Measurements from ENCODE around the gene MAP3K8. TPM values are rescaled to one million over a fixed set of nuclear protein-coding genes. Genes with fewer than 3 reads are reported as not detected.
"Not testable (repeated sequence)": the region's sequence is repeated elsewhere in the genome, so short reads cannot be mapped to it uniquely, and the experiment has no call there.

MAP3K8 gene
- polyA plus RNA-seq, 4 donors = 1.8 to 10.9 (median 8.3) TPM

GRCh38 chr10:30479513-30479912 lies 45.5 kb downstream of the MAP3K8 start:
- H3K27me3 ChIP-seq (ENCODE audit: control insufficient read depth in 3 of 3, insufficient read depth in 3 of 3, low read length in 3 of 3); H3K36me3 ChIP-seq (ENCODE audit: control insufficient read depth in 3 of 3, insufficient read depth in 2 of 3, low read depth in 1 of 3, low read length in 3 of 3); H3K4me3 ChIP-seq (ENCODE audit: low read depth in 1 of 3, low read length in 3 of 3); DNase-seq; H3K9me3 ChIP-seq (ENCODE audit: control insufficient read depth in 2 of 2, insufficient read depth in 1 of 2, low read depth in 1 of 2, low read length in 1 of 2); H3K27ac ChIP-seq (ENCODE audit: low read depth in 1 of 3, low read length in 2 of 3); H3K4me1 ChIP-seq (ENCODE audit: control insufficient read depth in 3 of 3, insufficient read depth in 2 of 3, low read depth in 1 of 3, low read length in 2 of 3); FAIRE-seq: not testable (repeated sequence)
- 81 to 86% (median 83%) methylated on average over 8 of the region's 8 CpGs for WGBS, 3 donors

- Histone ChIP-seq H3K27ac (ENCODE audit: low read depth in 1 of 3, low read length in 2 of 3) (no peak overlapping the region), H3K4me3 (ENCODE audit: low read depth in 1 of 3, low read length in 3 of 3) (no peak overlapping the region), H3K4me1 (ENCODE audit: control insufficient read depth in 3 of 3, insufficient read depth in 2 of 3, low read depth in 1 of 3, low read length in 2 of 3) (no peaks in the 10 kb centered on the region), H3K27me3 (ENCODE audit: control insufficient read depth in 3 of 3, insufficient read depth in 3 of 3, low read length in 3 of 3) (no peaks in the 10 kb centered on the region), H3K9me3 (ENCODE audit: control insufficient read depth in 2 of 2, insufficient read depth in 1 of 2, low read depth in 1 of 2, low read length in 1 of 2) (peaks cover 0 to 7% of the 10 kb centered on the region in 2 donors), H3K36me3 (ENCODE audit: control insufficient read depth in 3 of 3, insufficient read depth in 2 of 3, low read depth in 1 of 3, low read length in 3 of 3) (no peaks in the 10 kb centered on the region)
- FAIRE-seq (no peak), DNase-seq (no peak)
These were observed 47.6 kb downstream of the MAP3K8 start for GRCh38 chr10:30481603-30482002.

DNA sequence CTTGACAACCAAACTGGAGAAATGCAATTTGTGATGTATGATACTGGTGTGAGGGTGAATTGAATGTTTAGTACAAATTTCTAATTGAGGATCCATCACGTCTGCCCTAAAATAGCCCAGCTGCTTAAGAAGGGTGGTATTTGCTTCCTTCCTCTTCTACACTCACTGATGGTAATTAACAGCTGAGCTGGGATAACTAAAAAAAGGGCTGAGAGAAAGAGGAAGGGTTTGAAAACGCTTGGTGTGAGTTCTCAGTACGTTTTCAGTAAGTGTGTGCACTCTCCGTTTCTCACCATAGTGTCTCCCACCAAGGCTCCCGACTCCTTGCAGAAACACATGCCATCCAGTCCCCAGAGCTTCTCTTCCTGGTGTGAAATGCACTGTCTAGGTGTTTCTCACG lies 54.3 kb downstream of the MAP3K8 start:
- no peak overlapping the region for H3K4me3 ChIP-seq (ENCODE audit: low read depth in 1 of 3, low read length in 3 of 3)
- FAIRE-seq (no peak), DNase-seq (no peak)
- no peaks in the 10 kb centered on the region for H3K4me1 ChIP-seq (ENCODE audit: control insufficient read depth in 3 of 3, insufficient read depth in 2 of 3, low read depth in 1 of 3, low read length in 2 of 3)
- 48 to 66% (median 62%) methylated on average over 6 of the region's 6 CpGs for WGBS, 3 donors
- no peaks in the 10 kb centered on the region for H3K36me3 ChIP-seq (ENCODE audit: control insufficient read depth in 3 of 3, insufficient read depth in 2 of 3, low read depth in 1 of 3, low read length in 3 of 3)
- H3K9me3 ChIP-seq (ENCODE audit: control insufficient read depth in 2 of 2, insufficient read depth in 1 of 2, low read depth in 1 of 2, low read length in 1 of 2) = peaks cover 0 to 3% of the 10 kb centered on the region in 2 donors
- H3K27me3 ChIP-seq (ENCODE audit: control insufficient read depth in 3 of 3, insufficient read depth in 3 of 3, low read length in 3 of 3) = peaks cover 0 to 13% (median 0%) of the 10 kb centered on the region in 3 donors
- H3K27ac ChIP-seq (ENCODE audit: low read depth in 1 of 3, low read length in 2 of 3) = peak overlapping the region in 1 of 3 donors; percentile 44

GRCh38 chr10:30489346-30489745 lies 55.4 kb downstream of the MAP3K8 start:
- WGBS, 3 donors = 47 to 54% (median 48%) methylated on average over 7 of the region's 7 CpGs
- no peak for FAIRE-seq
- Histone ChIP-seq H3K36me3 (ENCODE audit: control insufficient read depth in 3 of 3, insufficient read depth in 2 of 3, low read depth in 1 of 3, low read length in 3 of 3) (no peaks in the 10 kb centered on the region), H3K4me1 (ENCODE audit: control insufficient read depth in 3 of 3, insufficient read depth in 2 of 3, low read depth in 1 of 3, low read length in 2 of 3) (peaks cover 0 to 3% (median 0%) of the 10 kb centered on the region in 3 donors), H3K27me3 (ENCODE audit: control insufficient read depth in 3 of 3, insufficient read depth in 3 of 3, low read length in 3 of 3) (peaks cover 0 to 13% (median 0%) of the 10 kb centered on the region in 3 donors), H3K4me3 (ENCODE audit: low read depth in 1 of 3, low read length in 3 of 3) (no peak overlapping the region), H3K27ac (ENCODE audit: low read depth in 1 of 3, low read length in 2 of 3) (no peak overlapping the region), H3K9me3 (ENCODE audit: control insufficient read depth in 2 of 2, insufficient read depth in 1 of 2, low read depth in 1 of 2, low read length in 1 of 2) (no peaks in the 10 kb centered on the region)
- DNase-seq = no peak

DNA sequence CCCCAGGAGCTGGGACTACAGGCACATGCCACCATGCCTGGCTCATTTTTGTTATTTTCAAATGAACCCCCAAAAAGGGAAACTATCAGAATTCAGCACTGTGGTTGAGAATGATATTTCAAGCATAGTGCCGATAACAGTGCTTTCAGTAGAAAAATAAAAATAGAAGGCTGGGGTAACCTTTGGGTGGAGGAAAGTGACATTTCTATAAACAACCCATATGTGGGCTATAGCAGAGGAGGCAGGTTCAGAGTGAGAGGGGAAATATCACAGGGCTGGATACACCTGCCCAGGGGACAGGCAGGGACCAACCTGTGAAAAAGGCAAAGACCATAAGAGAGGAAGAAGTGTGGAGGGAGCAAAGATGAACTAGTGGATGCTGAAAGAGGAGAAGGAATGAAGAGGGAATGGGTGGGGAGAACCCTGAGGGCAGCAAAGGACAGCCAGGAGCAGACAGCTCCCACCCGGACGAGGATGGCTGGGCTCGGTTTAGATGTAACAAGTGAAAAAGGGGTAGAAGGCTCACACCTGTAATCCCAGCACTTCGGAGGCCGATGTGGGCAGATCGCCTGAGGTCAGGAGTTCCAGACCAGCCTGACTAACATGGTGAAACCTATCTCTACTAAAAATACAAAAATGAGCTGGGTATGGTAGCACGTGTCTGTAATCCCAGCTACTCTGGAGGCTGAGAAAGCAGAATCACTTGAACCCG lies 56.5 kb downstream of the MAP3K8 start:
- H3K4me1 ChIP-seq (ENCODE audit: control insufficient read depth in 3 of 3, insufficient read depth in 2 of 3, low read depth in 1 of 3, low read length in 2 of 3) = peaks cover 0 to 3% (median 0%) of the 10 kb centered on the region in 3 donors
- peaks cover 0 to 13% (median 0%) of the 10 kb centered on the region in 3 donors for H3K27me3 ChIP-seq (ENCODE audit: control insufficient read depth in 3 of 3, insufficient read depth in 3 of 3, low read length in 3 of 3)
- DNase-seq (no peak), FAIRE-seq (no peak)
- H3K4me3 ChIP-seq (ENCODE audit: low read depth in 1 of 3, low read length in 3 of 3) = no peak overlapping the region
- no peak overlapping the region for H3K27ac ChIP-seq (ENCODE audit: low read depth in 1 of 3, low read length in 2 of 3)
- 88 to 96% (median 93%) methylated on average over 9 of the region's 9 CpGs for WGBS, 3 donors
- no peaks in the 10 kb centered on the region for H3K9me3 ChIP-seq (ENCODE audit: control insufficient read depth in 2 of 2, insufficient read depth in 1 of 2, low read depth in 1 of 2, low read length in 1 of 2)
- H3K36me3 ChIP-seq (ENCODE audit: control insufficient read depth in 3 of 3, insufficient read depth in 2 of 3, low read depth in 1 of 3, low read length in 3 of 3) = no peaks in the 10 kb centered on the region

DNA sequence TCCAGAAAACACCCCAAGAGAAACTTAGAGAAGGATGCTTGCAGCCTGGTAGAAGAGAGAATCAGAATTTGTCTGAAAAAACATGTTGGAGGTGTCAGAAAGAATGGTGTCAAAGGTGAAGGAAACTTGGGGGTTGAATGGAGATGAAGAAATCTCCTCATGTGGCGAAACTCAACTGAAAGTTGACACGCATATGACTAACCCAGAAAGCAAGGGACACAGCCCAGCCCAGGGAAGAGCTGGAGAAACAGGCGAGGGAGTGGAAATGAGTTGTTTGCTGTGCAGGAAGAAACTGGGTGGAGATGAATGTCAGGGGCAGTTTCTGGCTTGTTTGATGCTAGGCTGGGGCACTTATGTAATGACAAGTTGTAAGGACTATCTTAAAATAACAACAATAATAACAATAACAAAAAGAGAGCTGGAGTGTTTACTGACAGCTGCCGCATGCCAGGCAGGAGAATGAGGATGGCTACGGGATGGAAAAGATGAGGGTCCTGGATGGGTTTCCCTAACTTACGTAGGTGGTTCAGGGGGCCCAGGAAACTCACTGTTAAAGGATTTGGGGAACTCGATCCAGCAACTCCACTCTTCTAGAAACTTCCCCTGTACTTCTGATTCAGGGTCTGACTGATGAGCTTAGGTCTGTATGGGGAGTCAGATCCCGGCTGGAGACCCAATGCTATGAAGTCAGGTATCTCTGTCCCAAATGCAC lies 57.4 kb downstream of the MAP3K8 start:
- H3K27me3 ChIP-seq (ENCODE audit: control insufficient read depth in 3 of 3, insufficient read depth in 3 of 3, low read length in 3 of 3) = peaks cover 0 to 13% (median 0%) of the 10 kb centered on the region in 3 donors
- peaks cover 0 to 3% (median 0%) of the 10 kb centered on the region in 3 donors for H3K4me1 ChIP-seq (ENCODE audit: control insufficient read depth in 3 of 3, insufficient read depth in 2 of 3, low read depth in 1 of 3, low read length in 2 of 3)
- H3K36me3 ChIP-seq (ENCODE audit: control insufficient read depth in 3 of 3, insufficient read depth in 2 of 3, low read depth in 1 of 3, low read length in 3 of 3) = no peaks in the 10 kb centered on the region
- H3K9me3 ChIP-seq (ENCODE audit: control insufficient read depth in 2 of 2, insufficient read depth in 1 of 2, low read depth in 1 of 2, low read length in 1 of 2) = no peaks in the 10 kb centered on the region
- DNase-seq = no peak
- no peak overlapping the region for H3K4me3 ChIP-seq (ENCODE audit: low read depth in 1 of 3, low read length in 3 of 3)
- H3K27ac ChIP-seq (ENCODE audit: low read depth in 1 of 3, low read length in 2 of 3) = no peak overlapping the region
- FAIRE-seq = no peak
- 74 to 81% (median 79%) methylated on average over 8 of the region's 8 CpGs for WGBS, 3 donors

- Histone ChIP-seq H3K4me1 (ENCODE audit: control insufficient read depth in 3 of 3, insufficient read depth in 2 of 3, low read depth in 1 of 3, low read length in 2 of 3) (peaks cover 0 to 4% (median 0%) of the 10 kb centered on the region in 3 donors), H3K36me3 (ENCODE audit: control insufficient read depth in 3 of 3, insufficient read depth in 2 of 3, low read depth in 1 of 3, low read length in 3 of 3) (no peaks in the 10 kb centered on the region), H3K27me3 (ENCODE audit: control insufficient read depth in 3 of 3, insufficient read depth in 3 of 3, low read length in 3 of 3) (peaks cover 0 to 13% (median 0%) of the 10 kb centered on the region in 3 donors), H3K27ac (ENCODE audit: low read depth in 1 of 3, low read length in 2 of 3) (no peak overlapping the region), H3K4me3 (ENCODE audit: low read depth in 1 of 3, low read length in 3 of 3) (no peak overlapping the region), H3K9me3 (ENCODE audit: control insufficient read depth in 2 of 2, insufficient read depth in 1 of 2, low read depth in 1 of 2, low read length in 1 of 2) (no peaks in the 10 kb centered on the region)
- no peak for FAIRE-seq
- no peak for DNase-seq
- 78 to 94% (median 84%) methylated on average over 4 of the region's 4 CpGs for WGBS, 3 donors
These were observed 58.0 kb downstream of the MAP3K8 start for GRCh38 chr10:30491916-30492515.

- Histone ChIP-seq H3K36me3 (ENCODE audit: control insufficient read depth in 3 of 3, insufficient read depth in 2 of 3, low read depth in 1 of 3, low read length in 3 of 3) (no peaks in the 10 kb centered on the region), H3K27me3 (ENCODE audit: control insufficient read depth in 3 of 3, insufficient read depth in 3 of 3, low read length in 3 of 3) (peaks cover 0 to 11% (median 0%) of the 10 kb centered on the region in 3 donors), H3K9me3 (ENCODE audit: control insufficient read depth in 2 of 2, insufficient read depth in 1 of 2, low read depth in 1 of 2, low read length in 1 of 2) (no peaks in the 10 kb centered on the region), H3K27ac (ENCODE audit: low read depth in 1 of 3, low read length in 2 of 3) (peak overlapping the region in 1 of 3 donors; percentile 40), H3K4me3 (ENCODE audit: low read depth in 1 of 3, low read length in 3 of 3) (no peak overlapping the region), H3K4me1 (ENCODE audit: control insufficient read depth in 3 of 3, insufficient read depth in 2 of 3, low read depth in 1 of 3, low read length in 2 of 3) (peaks cover 0 to 6% (median 0%) of the 10 kb centered on the region in 3 donors)
- 76 to 83% (median 79%) methylated on average over 11 of the region's 11 CpGs for WGBS, 3 donors
- DNase-seq (no peak), FAIRE-seq (no peak)
These were observed 59.9 kb downstream of the MAP3K8 start for GRCh38 chr10:30493609-30494530.

Data from small intestine (tissue), 7 donors.